HEK293 (cell line): ENCODE data around the gene RPS6KB1.

Source experiments
- RBAK ChIP-seq: fragments of 450-650 bp; formaldehyde crosslinking; IDR thresholded peaks from 2 replicates; pipeline ENCODE4 v1.5.1; 2016; ENCODE audit warnings: missing biosample characterization, missing genetic modification characterization
- ZBTB21 ChIP-seq: fragments of 450-650 bp; formaldehyde crosslinking; IDR thresholded peaks from 2 replicates; pipeline ENCODE4 v1.5.1; 2017; ENCODE audit warnings: missing biosample characterization, missing genetic modification characterization
- ZFP69B ChIP-seq: fragments of 450-650 bp; formaldehyde crosslinking; IDR thresholded peaks from 2 replicates; pipeline ENCODE4 v1.5.1; 2016; ENCODE audit warnings: missing biosample characterization, missing genetic modification characterization
- ZNF121 ChIP-seq: fragments of 450-650 bp; formaldehyde crosslinking; IDR thresholded peaks from 2 replicates; pipeline ENCODE4 v1.5.1; 2016; ENCODE audit warnings: missing biosample characterization, missing genetic modification characterization
- ZNF214 ChIP-seq: fragments of 450-650 bp; formaldehyde crosslinking; IDR thresholded peaks from 2 replicates; pipeline ENCODE4 v1.5.1; 2017; ENCODE audit warnings: missing biosample characterization, mild to moderate bottlenecking, missing genetic modification characterization, borderline replicate concordance
- ZNF366 ChIP-seq: fragments of 450-650 bp; formaldehyde crosslinking; conservative IDR thresholded peaks from 2 replicates; pipeline ENCODE4 v1.5.1; 2016; ENCODE audit warnings: missing biosample characterization, missing genetic modification characterization
- ZNF404 ChIP-seq: fragments of 450-650 bp; formaldehyde crosslinking; IDR thresholded peaks from 2 replicates; pipeline ENCODE4 v1.5.1; 2017; ENCODE audit warnings: missing biosample characterization, missing genetic modification characterization
- ZNF548 ChIP-seq: fragments of 450-650 bp; formaldehyde crosslinking; IDR thresholded peaks from 2 replicates; pipeline ENCODE4 v1.5.1; 2016; ENCODE audit warnings: missing biosample characterization, missing genetic modification characterization
- ZNF701 ChIP-seq: fragments of 450-650 bp; formaldehyde crosslinking; IDR thresholded peaks from 2 replicates; pipeline ENCODE4 v1.5.1; 2016; ENCODE audit warnings: missing biosample characterization, missing genetic modification characterization
- ZNF76 ChIP-seq: fragments of 450-650 bp; formaldehyde crosslinking; IDR thresholded peaks from 2 replicates; pipeline ENCODE4; 2016; ENCODE audit warnings: low read depth, missing biosample characterization, missing genetic modification characterization, borderline replicate concordance
- ZNF768 ChIP-seq: fragments of 450-650 bp; formaldehyde crosslinking; IDR thresholded peaks from 2 replicates; pipeline ENCODE4 v1.5.1; 2018; ENCODE audit warnings: missing biosample characterization, mild to moderate bottlenecking, missing genetic modification characterization
- ZNF792 ChIP-seq: fragments of 450-650 bp; formaldehyde crosslinking; IDR thresholded peaks from 2 replicates; pipeline ENCODE4 v1.5.1; 2016; ENCODE audit warnings: missing biosample characterization, missing genetic modification characterization
- TF ChIP-seq, protein P1 (sequence below): fragments of 450-650 bp; formaldehyde crosslinking; IDR thresholded peaks from 2 replicates; pipeline ENCODE4 v1.5.1; 2016; ENCODE audit warnings: missing biosample characterization, missing genetic modification characterization, borderline replicate concordance
- TF ChIP-seq, protein P2 (sequence below): fragments of 450-650 bp; formaldehyde crosslinking; optimal IDR thresholded peaks from 2 replicates; pipeline ENCODE3; 2016; ENCODE audit warnings: missing biosample characterization, mild to moderate bottlenecking, missing genetic modification characterization
- TF ChIP-seq, protein P3 (sequence below): fragments of 450-650 bp; formaldehyde crosslinking; IDR thresholded peaks from 2 replicates; pipeline ENCODE4 v1.5.1; 2017; ENCODE audit warnings: missing biosample characterization, missing genetic modification characterization
- TF ChIP-seq, protein P4 (sequence below): fragments of 450-650 bp; formaldehyde crosslinking; IDR thresholded peaks from 2 replicates; pipeline ENCODE4 v1.5.1; 2016; ENCODE audit warnings: missing biosample characterization, missing genetic modification characterization
- TF ChIP-seq, protein P5 (sequence below): fragments of 450-650 bp; formaldehyde crosslinking; IDR thresholded peaks from 2 replicates; pipeline ENCODE4 v1.5.1; 2017; ENCODE audit warnings: missing biosample characterization, missing genetic modification characterization
- TF ChIP-seq, protein P6 (sequence below): fragments of 450-650 bp; formaldehyde crosslinking; IDR thresholded peaks from 2 replicates; pipeline ENCODE4 v1.5.1; 2017; ENCODE audit warnings: missing biosample characterization, mild to moderate bottlenecking, missing genetic modification characterization, moderate library complexity

The RPS6KB1 gene

DNA sequence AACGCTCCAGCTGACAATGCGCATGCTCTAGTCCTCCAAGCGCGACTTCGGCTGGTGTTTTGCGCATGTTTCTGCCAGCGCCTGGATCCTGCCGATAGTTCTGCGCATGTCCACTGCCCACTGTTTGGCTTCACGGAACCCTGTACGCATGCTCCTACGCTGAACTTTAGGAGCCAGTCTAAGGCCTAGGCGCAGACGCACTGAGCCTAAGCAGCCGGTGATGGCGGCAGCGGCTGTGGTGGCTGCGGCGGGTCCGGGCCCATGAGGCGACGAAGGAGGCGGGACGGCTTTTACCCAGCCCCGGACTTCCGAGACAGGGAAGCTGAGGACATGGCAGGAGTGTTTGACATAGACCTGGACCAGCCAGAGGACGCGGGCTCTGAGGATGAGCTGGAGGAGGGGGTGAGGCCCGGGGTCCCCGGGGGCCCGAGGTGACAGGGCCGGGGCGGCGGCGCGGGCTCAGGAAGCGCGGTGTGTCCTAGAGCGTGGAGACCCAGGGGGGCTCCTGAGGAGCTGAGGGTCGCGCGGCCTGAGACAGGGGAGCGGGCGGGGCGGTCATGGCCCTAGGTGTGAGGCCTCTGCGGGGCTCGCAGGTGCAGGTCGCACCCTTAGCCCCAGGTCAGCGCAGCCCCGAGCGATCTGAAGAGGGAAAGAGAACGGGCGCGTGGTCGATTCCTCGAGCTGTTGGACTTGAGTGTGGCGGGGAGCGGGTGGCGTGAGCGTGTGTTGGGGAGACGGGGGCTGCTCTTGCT, at the start of gene RPS6KB1, which contains the start of gene TUBD1 (continued):
- TF ChIP-seq, protein P1, sequence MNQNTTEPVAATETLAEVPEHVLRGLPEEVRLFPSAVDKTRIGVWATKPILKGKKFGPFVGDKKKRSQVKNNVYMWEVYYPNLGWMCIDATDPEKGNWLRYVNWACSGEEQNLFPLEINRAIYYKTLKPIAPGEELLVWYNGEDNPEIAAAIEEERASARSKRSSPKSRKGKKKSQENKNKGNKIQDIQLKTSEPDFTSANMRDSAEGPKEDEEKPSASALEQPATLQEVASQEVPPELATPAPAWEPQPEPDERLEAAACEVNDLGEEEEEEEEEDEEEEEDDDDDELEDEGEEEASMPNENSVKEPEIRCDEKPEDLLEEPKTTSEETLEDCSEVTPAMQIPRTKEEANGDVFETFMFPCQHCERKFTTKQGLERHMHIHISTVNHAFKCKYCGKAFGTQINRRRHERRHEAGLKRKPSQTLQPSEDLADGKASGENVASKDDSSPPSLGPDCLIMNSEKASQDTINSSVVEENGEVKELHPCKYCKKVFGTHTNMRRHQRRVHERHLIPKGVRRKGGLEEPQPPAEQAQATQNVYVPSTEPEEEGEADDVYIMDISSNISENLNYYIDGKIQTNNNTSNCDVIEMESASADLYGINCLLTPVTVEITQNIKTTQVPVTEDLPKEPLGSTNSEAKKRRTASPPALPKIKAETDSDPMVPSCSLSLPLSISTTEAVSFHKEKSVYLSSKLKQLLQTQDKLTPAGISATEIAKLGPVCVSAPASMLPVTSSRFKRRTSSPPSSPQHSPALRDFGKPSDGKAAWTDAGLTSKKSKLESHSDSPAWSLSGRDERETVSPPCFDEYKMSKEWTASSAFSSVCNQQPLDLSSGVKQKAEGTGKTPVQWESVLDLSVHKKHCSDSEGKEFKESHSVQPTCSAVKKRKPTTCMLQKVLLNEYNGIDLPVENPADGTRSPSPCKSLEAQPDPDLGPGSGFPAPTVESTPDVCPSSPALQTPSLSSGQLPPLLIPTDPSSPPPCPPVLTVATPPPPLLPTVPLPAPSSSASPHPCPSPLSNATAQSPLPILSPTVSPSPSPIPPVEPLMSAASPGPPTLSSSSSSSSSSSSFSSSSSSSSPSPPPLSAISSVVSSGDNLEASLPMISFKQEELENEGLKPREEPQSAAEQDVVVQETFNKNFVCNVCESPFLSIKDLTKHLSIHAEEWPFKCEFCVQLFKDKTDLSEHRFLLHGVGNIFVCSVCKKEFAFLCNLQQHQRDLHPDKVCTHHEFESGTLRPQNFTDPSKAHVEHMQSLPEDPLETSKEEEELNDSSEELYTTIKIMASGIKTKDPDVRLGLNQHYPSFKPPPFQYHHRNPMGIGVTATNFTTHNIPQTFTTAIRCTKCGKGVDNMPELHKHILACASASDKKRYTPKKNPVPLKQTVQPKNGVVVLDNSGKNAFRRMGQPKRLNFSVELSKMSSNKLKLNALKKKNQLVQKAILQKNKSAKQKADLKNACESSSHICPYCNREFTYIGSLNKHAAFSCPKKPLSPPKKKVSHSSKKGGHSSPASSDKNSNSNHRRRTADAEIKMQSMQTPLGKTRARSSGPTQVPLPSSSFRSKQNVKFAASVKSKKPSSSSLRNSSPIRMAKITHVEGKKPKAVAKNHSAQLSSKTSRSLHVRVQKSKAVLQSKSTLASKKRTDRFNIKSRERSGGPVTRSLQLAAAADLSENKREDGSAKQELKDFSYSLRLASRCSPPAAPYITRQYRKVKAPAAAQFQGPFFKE (tag by site-specific recombination), result peak; percentile 83; the same call in 1 of the 2 replicates
- TF ChIP-seq ZNF548, result no peak
- TF ChIP-seq, protein P2, sequence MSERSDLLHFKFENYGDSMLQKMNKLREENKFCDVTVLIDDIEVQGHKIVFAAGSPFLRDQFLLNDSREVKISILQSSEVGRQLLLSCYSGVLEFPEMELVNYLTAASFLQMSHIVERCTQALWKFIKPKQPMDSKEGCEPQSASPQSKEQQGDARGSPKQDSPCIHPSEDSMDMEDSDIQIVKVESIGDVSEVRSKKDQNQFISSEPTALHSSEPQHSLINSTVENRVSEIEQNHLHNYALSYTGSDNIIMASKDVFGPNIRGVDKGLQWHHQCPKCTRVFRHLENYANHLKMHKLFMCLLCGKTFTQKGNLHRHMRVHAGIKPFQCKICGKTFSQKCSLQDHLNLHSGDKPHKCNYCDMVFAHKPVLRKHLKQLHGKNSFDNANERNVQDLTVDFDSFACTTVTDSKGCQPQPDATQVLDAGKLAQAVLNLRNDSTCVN (tag by site-specific recombination), result peak; percentile 89
- TF ChIP-seq ZFP69B (tag by site-specific recombination), result no peak
- no peak for TF ChIP-seq RBAK (tag by site-specific recombination)
- no peak for TF ChIP-seq ZNF366
- TF ChIP-seq, protein P3, sequence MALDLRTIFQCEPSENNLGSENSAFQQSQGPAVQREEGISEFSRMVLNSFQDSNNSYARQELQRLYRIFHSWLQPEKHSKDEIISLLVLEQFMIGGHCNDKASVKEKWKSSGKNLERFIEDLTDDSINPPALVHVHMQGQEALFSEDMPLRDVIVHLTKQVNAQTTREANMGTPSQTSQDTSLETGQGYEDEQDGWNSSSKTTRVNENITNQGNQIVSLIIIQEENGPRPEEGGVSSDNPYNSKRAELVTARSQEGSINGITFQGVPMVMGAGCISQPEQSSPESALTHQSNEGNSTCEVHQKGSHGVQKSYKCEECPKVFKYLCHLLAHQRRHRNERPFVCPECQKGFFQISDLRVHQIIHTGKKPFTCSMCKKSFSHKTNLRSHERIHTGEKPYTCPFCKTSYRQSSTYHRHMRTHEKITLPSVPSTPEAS (tag by site-specific recombination), result no peak
- TF ChIP-seq ZNF701 (tag by site-specific recombination), result no peak
- TF ChIP-seq, protein P4, sequence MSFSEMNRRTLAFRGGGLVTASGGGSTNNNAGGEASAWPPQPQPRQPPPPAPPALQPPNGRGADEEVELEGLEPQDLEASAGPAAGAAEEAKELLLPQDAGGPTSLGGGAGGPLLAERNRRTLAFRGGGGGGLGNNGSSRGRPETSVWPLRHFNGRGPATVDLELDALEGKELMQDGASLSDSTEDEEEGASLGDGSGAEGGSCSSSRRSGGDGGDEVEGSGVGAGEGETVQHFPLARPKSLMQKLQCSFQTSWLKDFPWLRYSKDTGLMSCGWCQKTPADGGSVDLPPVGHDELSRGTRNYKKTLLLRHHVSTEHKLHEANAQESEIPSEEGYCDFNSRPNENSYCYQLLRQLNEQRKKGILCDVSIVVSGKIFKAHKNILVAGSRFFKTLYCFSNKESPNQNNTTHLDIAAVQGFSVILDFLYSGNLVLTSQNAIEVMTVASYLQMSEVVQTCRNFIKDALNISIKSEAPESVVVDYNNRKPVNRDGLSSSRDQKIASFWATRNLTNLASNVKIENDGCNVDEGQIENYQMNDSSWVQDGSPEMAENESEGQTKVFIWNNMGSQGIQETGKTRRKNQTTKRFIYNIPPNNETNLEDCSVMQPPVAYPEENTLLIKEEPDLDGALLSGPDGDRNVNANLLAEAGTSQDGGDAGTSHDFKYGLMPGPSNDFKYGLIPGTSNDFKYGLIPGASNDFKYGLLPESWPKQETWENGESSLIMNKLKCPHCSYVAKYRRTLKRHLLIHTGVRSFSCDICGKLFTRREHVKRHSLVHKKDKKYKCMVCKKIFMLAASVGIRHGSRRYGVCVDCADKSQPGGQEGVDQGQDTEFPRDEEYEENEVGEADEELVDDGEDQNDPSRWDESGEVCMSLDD (tag by site-specific recombination), result peak; percentile 71; the same call in 1 of the 2 replicates
- TF ChIP-seq ZNF404 (tag by site-specific recombination), result no peak
- TF ChIP-seq, protein P5, sequence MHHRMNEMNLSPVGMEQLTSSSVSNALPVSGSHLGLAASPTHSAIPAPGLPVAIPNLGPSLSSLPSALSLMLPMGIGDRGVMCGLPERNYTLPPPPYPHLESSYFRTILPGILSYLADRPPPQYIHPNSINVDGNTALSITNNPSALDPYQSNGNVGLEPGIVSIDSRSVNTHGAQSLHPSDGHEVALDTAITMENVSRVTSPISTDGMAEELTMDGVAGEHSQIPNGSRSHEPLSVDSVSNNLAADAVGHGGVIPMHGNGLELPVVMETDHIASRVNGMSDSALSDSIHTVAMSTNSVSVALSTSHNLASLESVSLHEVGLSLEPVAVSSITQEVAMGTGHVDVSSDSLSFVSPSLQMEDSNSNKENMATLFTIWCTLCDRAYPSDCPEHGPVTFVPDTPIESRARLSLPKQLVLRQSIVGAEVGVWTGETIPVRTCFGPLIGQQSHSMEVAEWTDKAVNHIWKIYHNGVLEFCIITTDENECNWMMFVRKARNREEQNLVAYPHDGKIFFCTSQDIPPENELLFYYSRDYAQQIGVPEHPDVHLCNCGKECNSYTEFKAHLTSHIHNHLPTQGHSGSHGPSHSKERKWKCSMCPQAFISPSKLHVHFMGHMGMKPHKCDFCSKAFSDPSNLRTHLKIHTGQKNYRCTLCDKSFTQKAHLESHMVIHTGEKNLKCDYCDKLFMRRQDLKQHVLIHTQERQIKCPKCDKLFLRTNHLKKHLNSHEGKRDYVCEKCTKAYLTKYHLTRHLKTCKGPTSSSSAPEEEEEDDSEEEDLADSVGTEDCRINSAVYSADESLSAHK (tag by site-specific recombination), result no peak
- no peak for TF ChIP-seq ZNF768 (tag by site-specific recombination)
- TF ChIP-seq ZNF121 (tag by site-specific recombination), result 0 out of 2 replicates have a peak, but pooled peaks have one; percentile 31
- no peak for TF ChIP-seq ZBTB21 (tag by site-specific recombination)
- no peak for TF ChIP-seq ZNF792 (tag by site-specific recombination)
- peak; percentile 54 for TF ChIP-seq ZNF76 (tag by site-specific recombination)
- no peak for TF ChIP-seq ZNF214 (tag by site-specific recombination)
- TF ChIP-seq, protein P6, sequence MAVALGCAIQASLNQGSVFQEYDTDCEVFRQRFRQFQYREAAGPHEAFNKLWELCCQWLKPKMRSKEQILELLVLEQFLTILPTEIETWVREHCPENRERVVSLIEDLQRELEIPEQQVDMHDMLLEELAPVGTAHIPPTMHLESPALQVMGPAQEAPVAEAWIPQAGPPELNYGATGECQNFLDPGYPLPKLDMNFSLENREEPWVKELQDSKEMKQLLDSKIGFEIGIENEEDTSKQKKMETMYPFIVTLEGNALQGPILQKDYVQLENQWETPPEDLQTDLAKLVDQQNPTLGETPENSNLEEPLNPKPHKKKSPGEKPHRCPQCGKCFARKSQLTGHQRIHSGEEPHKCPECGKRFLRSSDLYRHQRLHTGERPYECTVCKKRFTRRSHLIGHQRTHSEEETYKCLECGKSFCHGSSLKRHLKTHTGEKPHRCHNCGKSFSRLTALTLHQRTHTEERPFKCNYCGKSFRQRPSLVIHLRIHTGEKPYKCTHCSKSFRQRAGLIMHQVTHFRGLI (tag by site-specific recombination), result no peak
